HEK293 (cell line): ENCODE results near the gene ZNF274.

Experiments used
- BCL11B ChIP-seq: fragments of 450-650 bp; formaldehyde crosslinking; IDR thresholded peaks from 2 replicates; pipeline ENCODE4 v1.5.1; 2016; ENCODE audit warnings: low read depth, missing biosample characterization, missing genetic modification characterization
- ELK4 ChIP-seq: IDR thresholded peaks from 2 replicates; pipeline ENCODE4 v1.6.1; 2011; ENCODE audit warnings: mild to moderate bottlenecking, low read depth, low read length, borderline replicate concordance
- HOXD13 ChIP-seq: sonication (generic); formaldehyde crosslinking; IDR thresholded peaks from 2 replicates; pipeline ENCODE4 v1.8.0; 2022; ENCODE audit warnings: missing genetic modification reagents, borderline replicate concordance
- KLF1 ChIP-seq: fragments of 450-650 bp; formaldehyde crosslinking; IDR thresholded peaks from 2 replicates; pipeline ENCODE4 v1.5.1; 2016; ENCODE audit warnings: missing biosample characterization, missing genetic modification characterization
- KLF16 ChIP-seq: fragments of 450-650 bp; formaldehyde crosslinking; IDR thresholded peaks from 2 replicates; pipeline ENCODE4 v1.5.1; 2017; ENCODE audit warnings: missing biosample characterization, missing genetic modification characterization
- KLF8 ChIP-seq: fragments of 450-650 bp; formaldehyde crosslinking; IDR thresholded peaks from 2 replicates; pipeline ENCODE4 v1.5.1; 2016; ENCODE audit warnings: missing biosample characterization, missing genetic modification characterization
- SP3 ChIP-seq: fragments of 450-650 bp; formaldehyde crosslinking; IDR thresholded peaks from 2 replicates; pipeline ENCODE4 v1.5.1; 2016; ENCODE audit warnings: missing biosample characterization, missing genetic modification characterization
- TSHZ1 ChIP-seq: fragments of 450-650 bp; formaldehyde crosslinking; IDR thresholded peaks from 2 replicates; pipeline ENCODE4 v1.5.1; 2016; ENCODE audit warnings: missing biosample characterization, missing genetic modification characterization, borderline replicate concordance
- ZBTB17 ChIP-seq: fragments of 450-650 bp; formaldehyde crosslinking; IDR thresholded peaks from 2 replicates; pipeline ENCODE4 v1.5.1; 2016; ENCODE audit warnings: missing biosample characterization, missing genetic modification characterization
- ZNF132 ChIP-seq: fragments of 450-650 bp; formaldehyde crosslinking; IDR thresholded peaks from 2 replicates; pipeline ENCODE4 v1.5.1; 2017; ENCODE audit warnings: missing biosample characterization, missing genetic modification characterization, borderline replicate concordance
- ZNF223 ChIP-seq: fragments of 450-650 bp; formaldehyde crosslinking; IDR thresholded peaks from 2 replicates; pipeline ENCODE4 v1.5.1; 2016; ENCODE audit warnings: missing biosample characterization, missing genetic modification characterization
- ZNF24 ChIP-seq: fragments of 450-650 bp; formaldehyde crosslinking; IDR thresholded peaks from 2 replicates; pipeline ENCODE4 v1.5.1; 2016; ENCODE audit warnings: missing biosample characterization, missing genetic modification characterization
- ZNF354C ChIP-seq: fragments of 450-650 bp; formaldehyde crosslinking; IDR thresholded peaks from 2 replicates; pipeline ENCODE4 v1.5.1; 2016; ENCODE audit warnings: missing biosample characterization, missing genetic modification characterization, low read depth, borderline replicate concordance
- ZNF518A ChIP-seq: fragments of 450-650 bp; formaldehyde crosslinking; conservative IDR thresholded peaks from 2 replicates; pipeline ENCODE4 v1.5.1; 2016; ENCODE audit warnings: low read depth, missing biosample characterization, missing genetic modification characterization
- ZNF521 ChIP-seq: fragments of 450-650 bp; formaldehyde crosslinking; IDR thresholded peaks from 2 replicates; pipeline ENCODE4 v1.5.1; 2017; ENCODE audit warnings: missing biosample characterization, mild to moderate bottlenecking, missing genetic modification characterization
- ZNF558 ChIP-seq: fragments of 450-650 bp; formaldehyde crosslinking; IDR thresholded peaks from 2 replicates; pipeline ENCODE4 v1.5.1; 2016; ENCODE audit warnings: missing biosample characterization, missing genetic modification characterization
- ZNF596 ChIP-seq: fragments of 450-650 bp; IDR thresholded peaks from 2 replicates; pipeline ENCODE4 v1.5.0; 2018; ENCODE audit warnings: missing biosample characterization, mild to moderate bottlenecking, missing genetic modification characterization, moderate library complexity
- ZNF623 ChIP-seq: fragments of 450-650 bp; formaldehyde crosslinking; IDR thresholded peaks from 2 replicates; pipeline ENCODE4 v1.5.1; 2016; ENCODE audit warnings: missing biosample characterization, missing genetic modification characterization
- ZNF645 ChIP-seq: fragments of 450-650 bp; formaldehyde crosslinking; IDR thresholded peaks from 2 replicates; pipeline ENCODE4; 2016; ENCODE audit warnings: missing biosample characterization, missing genetic modification characterization
- ZNF76 ChIP-seq: fragments of 450-650 bp; formaldehyde crosslinking; IDR thresholded peaks from 2 replicates; pipeline ENCODE4; 2016; ENCODE audit warnings: low read depth, missing biosample characterization, missing genetic modification characterization, borderline replicate concordance
- ZNF768 ChIP-seq: fragments of 450-650 bp; formaldehyde crosslinking; IDR thresholded peaks from 2 replicates; pipeline ENCODE4 v1.5.1; 2018; ENCODE audit warnings: missing biosample characterization, mild to moderate bottlenecking, missing genetic modification characterization
- TF ChIP-seq, protein P1 (sequence below): fragments of 450-650 bp; formaldehyde crosslinking; IDR thresholded peaks from 2 replicates; pipeline ENCODE4 v1.5.1; 2016; ENCODE audit warnings: missing biosample characterization, missing genetic modification characterization
- TF ChIP-seq, protein P2 (sequence below): fragments of 450-650 bp; formaldehyde crosslinking; IDR thresholded peaks from 2 replicates; pipeline ENCODE4 v1.5.1; 2016; ENCODE audit warnings: missing biosample characterization, missing genetic modification characterization

The ZNF274 gene

GRCh38 chr19:58154679-58155648 lies 27.9 kb upstream of the ZNF274 start (continued):
- TF ChIP-seq, protein P1, sequence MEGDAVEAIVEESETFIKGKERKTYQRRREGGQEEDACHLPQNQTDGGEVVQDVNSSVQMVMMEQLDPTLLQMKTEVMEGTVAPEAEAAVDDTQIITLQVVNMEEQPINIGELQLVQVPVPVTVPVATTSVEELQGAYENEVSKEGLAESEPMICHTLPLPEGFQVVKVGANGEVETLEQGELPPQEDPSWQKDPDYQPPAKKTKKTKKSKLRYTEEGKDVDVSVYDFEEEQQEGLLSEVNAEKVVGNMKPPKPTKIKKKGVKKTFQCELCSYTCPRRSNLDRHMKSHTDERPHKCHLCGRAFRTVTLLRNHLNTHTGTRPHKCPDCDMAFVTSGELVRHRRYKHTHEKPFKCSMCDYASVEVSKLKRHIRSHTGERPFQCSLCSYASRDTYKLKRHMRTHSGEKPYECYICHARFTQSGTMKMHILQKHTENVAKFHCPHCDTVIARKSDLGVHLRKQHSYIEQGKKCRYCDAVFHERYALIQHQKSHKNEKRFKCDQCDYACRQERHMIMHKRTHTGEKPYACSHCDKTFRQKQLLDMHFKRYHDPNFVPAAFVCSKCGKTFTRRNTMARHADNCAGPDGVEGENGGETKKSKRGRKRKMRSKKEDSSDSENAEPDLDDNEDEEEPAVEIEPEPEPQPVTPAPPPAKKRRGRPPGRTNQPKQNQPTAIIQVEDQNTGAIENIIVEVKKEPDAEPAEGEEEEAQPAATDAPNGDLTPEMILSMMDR (tag by site-specific recombination), result peak; percentile 99
- TF ChIP-seq ZNF521 (tag by site-specific recombination) (no peak), ZNF518A (tag by site-specific recombination) (peak; percentile 50), ZNF558 (no peak), ZNF623 (tag by site-specific recombination) (0 out of 2 replicates have a peak, but pooled peaks have one; percentile 8), SP3 (tag by site-specific recombination) (peak; percentile 76), ZNF768 (tag by site-specific recombination) (no peak), KLF8 (tag by site-specific recombination) (peak; percentile 81; the same call in 1 of the 2 replicates), ZNF645 (tag by site-specific recombination) (no peak), ZNF76 (tag by site-specific recombination) (peak; percentile 95), ZNF24 (tag by site-specific recombination) (peak; percentile 46; the same call in 1 of the 2 replicates), KLF16 (peak; percentile 45; the same call in 1 of the 2 replicates), ZBTB17 (tag by site-specific recombination) (peak; percentile 71), ZNF354C (tag by site-specific recombination) (no peak), BCL11B (tag by site-specific recombination) (0 out of 2 replicates have a peak, but pooled peaks have one; percentile 46), HOXD13 (no peak), KLF1 (0 out of 2 replicates have a peak, but pooled peaks have one; percentile 18), ZNF223 (tag by site-specific recombination) (no peak), ZNF132 (tag by site-specific recombination) (no peak), ELK4 (peak; percentile 63; the same call in 1 of the 2 replicates), TSHZ1 (tag by site-specific recombination) (no peak), ZNF596 (tag by site-specific recombination) (no peak)
- TF ChIP-seq, protein P2, sequence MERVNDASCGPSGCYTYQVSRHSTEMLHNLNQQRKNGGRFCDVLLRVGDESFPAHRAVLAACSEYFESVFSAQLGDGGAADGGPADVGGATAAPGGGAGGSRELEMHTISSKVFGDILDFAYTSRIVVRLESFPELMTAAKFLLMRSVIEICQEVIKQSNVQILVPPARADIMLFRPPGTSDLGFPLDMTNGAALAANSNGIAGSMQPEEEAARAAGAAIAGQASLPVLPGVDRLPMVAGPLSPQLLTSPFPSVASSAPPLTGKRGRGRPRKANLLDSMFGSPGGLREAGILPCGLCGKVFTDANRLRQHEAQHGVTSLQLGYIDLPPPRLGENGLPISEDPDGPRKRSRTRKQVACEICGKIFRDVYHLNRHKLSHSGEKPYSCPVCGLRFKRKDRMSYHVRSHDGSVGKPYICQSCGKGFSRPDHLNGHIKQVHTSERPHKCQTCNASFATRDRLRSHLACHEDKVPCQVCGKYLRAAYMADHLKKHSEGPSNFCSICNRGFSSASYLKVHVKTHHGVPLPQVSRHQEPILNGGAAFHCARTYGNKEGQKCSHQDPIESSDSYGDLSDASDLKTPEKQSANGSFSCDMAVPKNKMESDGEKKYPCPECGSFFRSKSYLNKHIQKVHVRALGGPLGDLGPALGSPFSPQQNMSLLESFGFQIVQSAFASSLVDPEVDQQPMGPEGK (tag by site-specific recombination), result peak; percentile 80
